CD4-positive, alpha-beta T cell treated with Interleukin-21 for 1 hour (primary cell): ENCODE results near the gene KRTAP10-5.

Experiments
- DNase-seq: peaks from one replicate; pipeline ENCODE4 v3.0.0-alpha.2; 2020

The KRTAP10-5 gene

DNA sequence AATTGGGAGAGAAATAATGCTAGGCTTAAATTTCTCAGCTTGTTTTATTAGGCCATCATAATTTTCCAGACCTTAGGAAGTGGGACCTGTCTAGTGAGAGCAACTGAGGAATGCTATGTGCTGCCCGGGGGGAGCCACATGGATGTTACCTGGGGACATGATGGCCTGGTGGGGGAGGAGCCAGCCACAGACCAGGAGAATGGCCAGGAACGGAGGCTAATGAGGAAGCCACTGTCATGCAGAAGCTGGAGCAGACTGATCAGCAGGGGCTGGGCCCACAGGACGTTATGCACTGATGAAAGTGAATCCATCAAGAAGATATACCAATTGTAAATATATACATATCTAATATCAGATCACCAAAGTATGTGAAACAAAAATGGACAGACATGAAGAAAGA is 35.8 kb downstream of the KRTAP10-5 start:
- no peak for DNase-seq

DNA sequence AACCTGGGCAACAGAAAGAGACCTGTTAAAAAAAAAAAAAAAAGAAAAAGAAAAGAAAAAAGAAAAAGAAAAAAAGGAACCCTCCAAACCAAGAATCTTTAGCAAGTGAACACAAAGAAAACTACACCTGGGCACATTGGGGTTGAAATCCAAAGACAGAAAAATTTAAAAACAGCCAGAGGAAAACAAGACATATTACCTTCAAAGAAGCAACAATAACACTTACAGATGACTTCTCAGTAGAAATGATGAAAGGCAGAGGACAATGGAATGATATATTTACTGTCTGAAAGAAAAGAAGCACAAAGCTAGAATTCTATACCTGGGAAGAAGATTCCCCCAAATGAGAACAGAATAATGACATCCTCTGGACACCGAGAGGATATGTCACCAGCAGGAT is 37.7 kb downstream of the KRTAP10-5 start:
- no peak for DNase-seq

DNA sequence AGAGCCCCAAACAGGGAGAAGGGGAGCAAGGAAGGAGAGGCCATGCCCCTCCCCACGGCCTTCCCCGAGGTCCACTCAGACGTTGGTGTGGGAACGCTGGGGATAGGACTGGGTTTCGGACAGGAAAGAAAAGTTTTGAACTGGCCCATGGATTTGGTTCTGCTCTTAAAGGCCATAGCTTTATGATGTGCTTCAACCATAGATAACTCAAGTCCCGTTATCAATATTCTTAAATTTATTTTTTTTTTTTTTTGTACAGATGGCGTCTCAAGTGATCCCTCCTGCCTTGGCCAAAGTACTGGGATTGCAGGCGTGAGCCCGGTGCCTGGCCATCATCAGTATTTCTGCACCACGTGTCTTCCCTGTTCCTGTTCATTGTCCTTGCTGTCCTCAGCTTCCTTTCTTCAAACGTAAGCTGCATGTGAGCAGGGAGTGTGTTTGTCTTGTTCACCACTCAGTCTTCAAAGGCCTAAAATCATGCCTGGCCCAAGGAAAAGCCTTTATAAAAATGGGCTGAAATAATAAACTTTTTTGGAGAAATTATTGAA is 39.6 kb downstream of the KRTAP10-5 start:
- no peak for DNase-seq

DNA sequence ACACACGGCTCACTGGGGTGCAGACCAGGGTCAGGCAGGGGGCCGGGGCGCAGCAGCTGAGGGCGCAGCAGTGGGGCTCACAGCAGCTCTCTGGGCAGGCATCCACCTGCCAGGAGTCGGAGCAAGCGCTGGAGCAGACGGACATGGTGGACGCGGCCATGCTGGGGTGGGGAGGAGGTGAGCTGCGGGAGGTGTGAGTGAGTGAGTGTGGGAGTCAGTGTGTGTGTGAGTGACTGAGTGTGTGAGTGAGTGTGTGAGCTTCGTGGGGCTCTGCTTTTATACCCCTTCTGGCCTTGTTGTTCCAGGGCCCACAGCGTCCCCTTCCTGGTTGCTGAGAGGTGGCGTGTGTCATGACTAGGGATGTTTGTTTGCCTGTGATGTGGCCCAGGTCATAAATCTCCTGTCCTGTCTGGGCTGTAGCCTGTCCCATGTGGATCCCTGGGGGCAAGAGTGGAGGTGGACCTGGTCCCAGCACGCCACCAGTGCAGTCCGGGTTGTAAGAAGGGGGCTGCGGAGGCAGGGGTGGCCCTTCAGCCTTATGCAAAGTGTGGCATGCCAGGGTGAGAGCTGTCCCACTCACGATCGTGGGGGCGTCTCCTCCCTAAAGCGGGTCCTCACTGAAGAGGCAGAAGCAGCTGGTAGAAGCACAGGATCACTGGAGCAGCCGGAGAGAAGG is 40.3 kb downstream of the KRTAP10-5 start, which contains the start of gene KRTAP10-1:
KRTAP10-1 (minus strand) TSS at position 205 of the 676 bp plus-strand sequence; CDS start at position 160, 45 bp downstream.
- no peak for DNase-seq

DNA sequence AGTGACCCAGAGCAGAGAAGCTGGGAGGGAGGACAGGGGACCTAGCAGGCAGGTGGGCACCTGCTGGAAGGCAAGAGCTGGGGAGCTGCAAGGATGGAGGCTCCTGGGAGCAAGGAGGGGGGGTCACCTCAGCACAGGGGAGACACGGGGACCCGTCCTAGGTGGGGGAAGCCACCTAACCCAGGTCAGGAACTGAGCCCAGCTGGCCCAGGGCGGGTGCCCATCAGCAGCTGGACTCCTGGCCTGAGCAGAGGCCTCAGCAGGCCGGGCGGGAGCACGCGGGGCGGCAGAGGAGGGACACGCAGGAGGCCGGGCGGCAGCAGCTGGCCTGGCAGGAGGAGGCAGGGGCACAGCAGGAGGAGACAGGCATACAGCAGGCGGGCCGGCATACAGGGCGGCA is 41.4 kb downstream of the KRTAP10-5 start:
- DNase-seq: no peak

DNA sequence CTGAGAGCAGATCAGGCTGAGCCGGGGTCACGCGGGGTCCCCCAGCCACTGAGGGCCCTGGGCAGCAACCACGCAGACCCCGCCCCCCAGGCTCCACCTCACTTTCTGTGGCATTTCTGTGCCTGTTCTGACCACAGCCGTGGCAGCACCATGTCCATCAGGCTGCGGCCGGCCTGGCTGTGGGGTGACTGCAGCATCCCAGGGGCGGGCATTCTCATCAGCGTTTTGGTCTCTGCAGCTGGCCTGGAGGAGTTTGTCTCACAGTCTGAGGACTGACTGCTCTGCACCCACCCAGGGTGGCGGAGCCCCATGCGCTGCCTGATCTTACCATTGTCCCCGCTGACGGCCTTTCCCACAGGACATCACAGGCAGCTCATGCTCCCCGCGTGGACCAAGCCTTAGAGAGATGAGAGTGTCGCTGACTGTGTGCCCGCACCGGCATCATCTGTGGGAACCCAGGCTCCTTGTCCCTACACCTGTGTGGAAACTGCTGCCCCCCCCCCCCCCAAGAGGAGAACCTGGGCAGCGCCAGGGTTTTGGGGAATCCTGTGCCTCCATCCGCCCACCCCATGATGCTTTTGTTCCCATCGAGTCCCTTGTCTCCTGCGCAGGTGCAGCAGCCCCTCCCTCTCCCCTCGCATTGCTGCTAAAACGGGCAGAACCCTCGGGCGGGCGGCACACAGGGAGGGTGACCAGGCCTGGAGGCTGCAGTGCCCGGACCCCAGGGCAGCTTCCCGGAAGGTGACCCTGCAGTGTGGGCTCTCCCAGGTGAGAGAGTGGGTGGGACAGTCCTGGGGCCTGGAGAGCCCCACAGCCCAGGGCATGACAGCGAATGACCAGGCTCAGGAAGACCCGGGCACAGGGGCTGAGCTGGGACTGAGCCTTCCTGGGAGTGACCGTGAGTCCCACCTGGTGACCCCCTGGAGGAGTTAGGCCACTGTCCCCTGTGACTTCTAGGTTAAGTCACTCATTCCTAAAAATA is 42.2 kb downstream of the KRTAP10-5 start:
- no peak for DNase-seq

DNA sequence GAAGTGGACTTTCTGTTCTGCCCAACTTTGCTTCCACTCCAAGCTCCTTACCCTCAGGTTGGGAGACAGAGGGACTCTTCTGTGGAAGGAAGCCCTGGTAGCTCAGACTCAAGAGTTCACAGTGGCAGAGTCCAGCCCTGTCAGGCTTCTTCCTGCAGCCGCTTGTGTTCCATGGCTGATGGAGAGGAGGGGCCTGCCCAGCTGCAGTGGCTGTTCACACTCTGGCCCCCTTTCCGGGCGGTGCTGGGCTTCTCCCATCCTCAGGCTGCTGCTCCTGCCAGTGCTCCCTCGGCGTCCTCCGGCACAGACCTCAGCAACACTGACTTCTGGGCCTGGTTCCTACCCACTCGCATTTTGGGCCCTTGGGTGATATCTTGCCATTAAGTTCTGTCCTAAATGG is 44.4 kb downstream of the KRTAP10-5 start:
- DNase-seq: no peak

DNA sequence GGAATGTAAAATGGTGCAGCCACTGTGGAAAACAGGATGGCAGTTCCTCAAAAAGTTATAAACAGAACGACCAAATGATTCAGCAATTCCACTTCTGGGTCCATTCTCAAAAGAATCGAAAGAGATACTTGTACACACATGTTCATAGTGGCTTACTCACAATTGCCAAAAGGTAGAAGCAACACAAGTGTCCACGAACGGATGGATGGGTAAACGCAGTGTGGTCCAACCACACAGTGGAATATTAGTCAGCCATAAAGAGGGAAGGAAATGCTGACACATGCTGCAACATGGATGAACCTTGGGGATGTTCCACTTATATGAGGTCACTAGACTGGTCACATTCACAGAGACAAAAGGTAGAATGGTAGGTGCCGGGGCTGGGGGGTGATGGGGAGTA is 45.7 kb downstream of the KRTAP10-5 start:
- no peak for DNase-seq

DNA sequence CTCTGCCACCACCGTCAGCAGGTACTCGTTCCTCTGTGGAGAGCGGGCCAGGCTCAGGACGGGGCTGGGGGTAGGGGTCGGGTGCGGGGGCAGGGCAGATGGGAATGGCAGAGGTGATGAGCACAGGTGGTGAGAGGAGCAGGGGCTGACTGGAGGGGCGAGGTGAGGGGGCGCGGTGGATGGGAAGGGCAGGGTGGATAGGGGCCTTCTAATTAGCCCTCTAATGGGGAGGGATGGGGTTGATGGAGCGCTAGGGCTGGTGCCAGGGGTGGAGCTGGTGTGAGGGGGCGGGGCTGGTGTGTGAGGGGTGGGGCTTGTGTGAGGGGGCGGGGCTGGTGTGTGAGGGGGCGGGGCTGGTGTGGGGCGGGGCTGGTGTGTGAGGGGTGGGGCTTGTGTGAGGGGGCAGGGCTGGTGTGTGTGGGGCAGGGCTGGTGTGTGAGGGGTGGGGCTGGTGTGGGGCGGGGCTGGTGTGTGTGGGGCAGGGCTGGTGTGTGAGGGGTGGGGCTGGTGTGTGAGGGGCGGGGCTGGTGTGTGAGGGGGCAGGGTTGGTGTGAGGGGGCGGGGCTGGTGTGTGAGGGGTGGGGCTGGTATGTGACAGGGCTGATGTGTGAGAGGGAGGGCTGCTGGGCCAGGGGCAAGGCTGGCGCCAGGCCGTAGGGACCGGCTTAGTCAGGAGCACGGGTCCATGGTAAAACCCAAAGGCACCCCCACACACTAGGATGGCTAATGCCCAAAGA is 46.3 kb downstream of the KRTAP10-5 start:
- DNase-seq: no peak

DNA sequence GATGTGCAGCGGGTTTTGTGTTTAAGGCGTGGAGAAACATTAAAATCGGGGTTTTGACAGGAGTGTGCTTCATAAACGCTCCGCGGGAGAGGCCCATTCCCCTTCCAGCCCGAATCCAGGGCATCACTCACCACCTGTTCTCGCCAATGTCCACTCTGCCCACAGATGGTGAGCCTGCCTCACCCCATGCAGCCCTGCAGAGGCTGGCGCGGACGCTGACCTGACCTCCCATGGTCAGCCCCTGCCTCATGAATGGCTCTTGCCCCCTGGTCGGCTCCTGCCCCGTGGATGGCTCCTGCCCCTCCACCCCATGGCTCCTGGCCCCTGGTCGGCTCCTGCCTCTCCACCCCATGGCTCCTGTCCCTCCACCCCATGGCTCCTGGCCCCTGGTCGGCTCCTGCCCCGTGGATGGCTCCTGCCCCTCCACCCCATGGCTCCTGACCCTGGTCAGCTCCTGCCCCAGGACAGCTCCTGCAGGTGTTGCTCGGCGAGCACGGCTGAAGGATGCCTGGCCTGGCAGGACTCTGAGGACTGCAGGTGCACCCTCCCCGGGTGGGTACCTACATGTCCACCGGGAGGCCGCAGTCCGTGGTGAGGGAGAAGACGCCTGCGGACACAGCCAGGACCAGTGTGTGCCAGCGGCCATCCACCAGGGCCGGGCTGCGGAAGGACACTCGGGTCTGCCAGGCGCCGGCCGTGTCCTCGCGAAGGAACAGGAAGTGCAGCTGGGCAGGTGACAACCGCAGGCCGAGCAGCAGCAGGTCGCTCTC is 47.1 kb downstream of the KRTAP10-5 start:
- no peak for DNase-seq

DNA sequence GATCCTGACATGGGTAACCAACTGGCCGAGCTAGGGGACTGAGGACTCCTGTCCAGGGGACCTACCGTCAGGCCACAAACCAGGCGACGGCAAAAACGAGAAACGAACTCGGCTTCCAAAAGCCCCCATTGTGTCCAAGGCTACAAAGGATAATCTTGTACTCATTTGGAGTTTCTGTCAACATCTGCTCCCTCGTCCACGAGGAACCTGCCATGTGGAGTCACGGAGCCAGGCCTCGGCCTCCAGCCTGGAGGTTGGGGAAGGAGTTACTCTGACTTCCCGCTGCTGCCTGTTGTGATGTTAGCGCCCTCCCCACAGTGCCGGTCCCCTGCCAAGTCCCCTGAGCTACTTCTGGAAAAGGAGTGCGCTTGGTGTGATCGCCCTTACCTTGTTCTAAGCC is 47.7 kb downstream of the KRTAP10-5 start:
- no peak for DNase-seq

DNA sequence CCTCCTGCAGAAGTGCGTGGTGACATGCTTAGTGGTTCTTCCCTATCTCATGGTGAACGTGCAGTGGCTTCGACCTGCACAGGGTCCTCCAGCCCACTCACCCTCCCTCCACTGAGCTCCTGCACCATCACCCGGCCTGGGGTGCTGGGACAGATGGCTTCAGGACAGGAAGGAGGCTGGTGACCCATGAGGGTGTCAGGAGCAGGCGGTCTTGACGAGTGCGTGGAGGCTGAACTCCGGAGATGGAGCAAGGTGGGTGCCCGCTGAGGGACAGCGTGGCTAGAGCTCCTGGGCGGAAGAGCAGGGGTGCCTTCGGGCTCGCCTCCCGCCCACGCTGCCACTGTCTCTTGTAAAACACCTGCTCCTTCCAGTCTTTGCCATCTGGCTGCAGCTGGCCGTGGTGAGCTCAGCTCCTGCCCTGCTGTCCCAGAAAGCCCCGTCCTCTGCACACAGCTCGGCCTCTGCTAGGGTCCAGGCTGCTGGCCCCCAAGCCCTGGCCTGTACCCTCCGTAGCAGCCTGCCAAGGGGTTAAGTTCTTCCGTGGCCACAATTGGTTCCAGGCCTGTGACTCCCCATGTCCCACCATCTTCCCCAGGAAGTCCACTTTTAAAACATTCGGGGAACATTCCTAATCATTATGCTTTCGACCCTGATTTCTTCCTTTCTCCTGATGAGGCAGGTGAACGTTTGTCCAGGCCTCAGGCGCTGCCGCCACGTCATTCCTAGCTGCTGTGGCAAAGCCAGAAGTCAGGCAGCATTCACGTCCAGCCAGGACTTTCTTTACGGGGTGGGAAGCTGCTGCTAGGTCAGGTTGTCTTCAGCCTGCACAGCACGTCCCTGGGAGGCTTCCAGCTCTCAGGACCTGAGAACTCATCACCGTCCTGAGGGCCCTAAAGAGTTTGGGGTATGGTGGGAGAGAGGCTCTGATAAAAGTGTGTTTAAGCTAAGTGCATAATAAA is 48.5 kb downstream of the KRTAP10-5 start:
- DNase-seq: no peak

DNA sequence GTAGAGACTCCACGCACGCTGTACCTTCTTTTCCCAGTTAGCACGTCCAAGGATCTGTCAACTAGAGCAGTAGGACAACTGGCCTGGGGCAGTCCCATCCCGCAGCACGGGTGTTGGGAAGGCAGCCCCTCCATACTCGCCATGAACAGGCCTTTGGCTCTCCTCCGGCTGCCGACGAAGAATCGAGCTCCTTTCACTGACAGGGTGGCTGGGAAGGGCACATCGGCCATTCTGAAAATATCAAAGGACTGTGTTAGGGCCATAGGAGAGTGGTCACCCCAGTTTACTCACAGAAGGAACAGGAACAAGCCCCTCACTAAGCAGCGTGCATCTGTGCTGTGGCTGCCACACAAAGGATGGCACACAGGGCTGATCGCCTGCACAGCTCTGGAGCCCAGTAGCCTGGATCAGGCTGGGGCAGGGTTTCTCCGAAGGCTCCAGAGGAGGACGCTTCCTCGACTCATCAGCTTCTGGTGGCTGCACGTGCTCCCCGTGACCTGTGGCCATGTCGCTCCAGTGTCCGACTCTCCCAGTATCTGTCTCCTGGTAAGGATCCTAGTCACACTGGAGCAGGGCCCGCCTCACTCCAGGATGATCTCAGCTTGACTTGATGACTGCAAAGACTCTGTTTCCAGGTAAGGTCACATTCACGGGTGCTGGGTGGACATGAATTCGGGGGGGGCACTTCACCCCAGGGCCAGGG is 49.4 kb downstream of the KRTAP10-5 start:
- no peak for DNase-seq

DNA sequence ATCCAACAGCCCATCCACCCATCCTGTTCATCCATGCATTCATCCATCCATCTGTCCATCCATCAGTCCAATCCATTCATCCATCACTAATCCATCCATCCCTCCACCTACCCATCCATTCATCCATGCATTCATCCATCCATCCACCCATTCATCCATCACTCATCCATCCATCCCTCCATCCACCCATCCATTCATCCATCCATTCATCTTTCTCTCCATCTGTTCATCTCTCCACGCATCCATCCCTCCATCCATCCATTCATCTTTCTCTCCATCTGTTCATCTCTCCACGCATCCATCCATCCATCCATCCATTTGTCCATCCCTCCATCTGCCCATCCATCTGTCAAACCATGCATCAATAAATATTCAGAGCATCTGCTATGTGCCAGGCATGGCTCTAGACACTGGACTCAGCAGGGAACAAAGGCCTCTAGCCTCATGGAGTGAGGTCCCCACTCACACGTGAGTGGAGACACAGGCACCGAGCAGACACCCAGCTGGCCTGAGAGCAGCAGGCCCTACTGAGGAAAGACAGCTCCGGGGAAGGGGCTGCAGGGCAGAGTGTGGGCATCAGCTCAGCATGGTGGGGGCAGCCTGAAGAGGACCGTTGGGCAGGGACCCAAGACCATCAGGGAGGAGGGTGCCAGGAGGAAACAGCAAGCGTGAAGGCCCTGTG is 50.0 kb downstream of the KRTAP10-5 start:
- DNase-seq: no peak

DNA sequence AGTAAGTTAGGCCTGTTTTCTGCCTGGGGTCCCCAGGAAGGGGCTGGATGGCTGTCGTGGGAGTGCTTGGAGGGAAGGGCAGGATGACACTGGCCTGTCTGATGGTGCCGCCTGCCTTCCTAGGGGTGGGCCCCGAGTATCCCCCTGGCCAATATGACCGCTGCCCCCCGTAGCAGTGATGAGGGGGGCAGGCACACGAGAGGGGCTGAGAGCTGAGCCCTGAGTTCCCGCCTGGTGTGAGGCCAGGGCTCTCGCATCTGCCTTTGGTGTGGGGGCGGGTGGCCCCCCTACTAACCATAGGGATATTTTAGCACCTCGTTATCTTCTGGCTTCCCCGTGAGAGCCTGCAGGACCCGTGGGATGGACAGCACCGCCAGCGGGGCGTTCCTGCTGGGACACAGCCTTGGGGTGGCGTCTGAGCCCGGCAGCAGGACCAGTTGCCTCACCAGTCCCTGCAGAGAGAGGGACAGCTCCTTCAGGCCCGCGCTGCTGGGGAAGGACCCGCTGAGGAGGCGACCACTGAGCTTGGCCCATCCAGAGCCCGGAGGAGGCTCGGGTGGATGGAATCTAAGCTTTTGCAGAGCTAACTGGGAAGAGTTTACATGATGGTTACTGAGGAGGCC is 50.8 kb downstream of the KRTAP10-5 start:
- DNase-seq: no peak
